ENCODE results near the gene BRD3.

DNA sequence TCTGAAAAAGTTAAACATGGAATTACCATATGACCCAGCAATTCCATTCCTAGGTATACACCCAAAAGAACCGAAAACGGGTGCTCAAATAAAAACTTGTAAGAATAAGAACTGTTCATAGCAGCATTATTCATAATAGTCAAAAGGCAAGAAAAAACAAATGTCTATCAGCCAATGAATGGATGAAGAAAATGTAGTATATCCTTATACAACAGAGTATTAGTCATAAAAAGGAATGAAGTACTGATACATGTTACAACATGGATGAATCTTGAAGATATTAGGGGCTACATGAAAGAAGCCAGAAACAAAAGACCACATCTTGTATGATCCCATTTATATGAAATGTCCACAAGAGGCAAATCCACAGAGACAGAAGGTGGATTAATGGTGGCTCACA, 15.6 kb upstream of the BRD3 start:
- TF ChIP-seq, protein P1, sequence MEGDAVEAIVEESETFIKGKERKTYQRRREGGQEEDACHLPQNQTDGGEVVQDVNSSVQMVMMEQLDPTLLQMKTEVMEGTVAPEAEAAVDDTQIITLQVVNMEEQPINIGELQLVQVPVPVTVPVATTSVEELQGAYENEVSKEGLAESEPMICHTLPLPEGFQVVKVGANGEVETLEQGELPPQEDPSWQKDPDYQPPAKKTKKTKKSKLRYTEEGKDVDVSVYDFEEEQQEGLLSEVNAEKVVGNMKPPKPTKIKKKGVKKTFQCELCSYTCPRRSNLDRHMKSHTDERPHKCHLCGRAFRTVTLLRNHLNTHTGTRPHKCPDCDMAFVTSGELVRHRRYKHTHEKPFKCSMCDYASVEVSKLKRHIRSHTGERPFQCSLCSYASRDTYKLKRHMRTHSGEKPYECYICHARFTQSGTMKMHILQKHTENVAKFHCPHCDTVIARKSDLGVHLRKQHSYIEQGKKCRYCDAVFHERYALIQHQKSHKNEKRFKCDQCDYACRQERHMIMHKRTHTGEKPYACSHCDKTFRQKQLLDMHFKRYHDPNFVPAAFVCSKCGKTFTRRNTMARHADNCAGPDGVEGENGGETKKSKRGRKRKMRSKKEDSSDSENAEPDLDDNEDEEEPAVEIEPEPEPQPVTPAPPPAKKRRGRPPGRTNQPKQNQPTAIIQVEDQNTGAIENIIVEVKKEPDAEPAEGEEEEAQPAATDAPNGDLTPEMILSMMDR (conservative IDR thresholded peaks at IDR 0.05; ENCODE audit: low read depth, low read length): no peak
- no peak for TF ChIP-seq EZH2 (IDR thresholded peaks at IDR 0.05; ENCODE audit: borderline replicate concordance, low read depth, low read length, poor library complexity, severe bottlenecking)

Measured in A673 (cell line).